ENCODE data around the gene RAB37. TPM values are rescaled to one million over a fixed set of nuclear protein-coding genes. Genes with fewer than 3 reads are reported as not detected.

The RAB37 gene
- total RNA-seq, 1 experiment from 2014 or later: 1.5 TPM

DNA sequence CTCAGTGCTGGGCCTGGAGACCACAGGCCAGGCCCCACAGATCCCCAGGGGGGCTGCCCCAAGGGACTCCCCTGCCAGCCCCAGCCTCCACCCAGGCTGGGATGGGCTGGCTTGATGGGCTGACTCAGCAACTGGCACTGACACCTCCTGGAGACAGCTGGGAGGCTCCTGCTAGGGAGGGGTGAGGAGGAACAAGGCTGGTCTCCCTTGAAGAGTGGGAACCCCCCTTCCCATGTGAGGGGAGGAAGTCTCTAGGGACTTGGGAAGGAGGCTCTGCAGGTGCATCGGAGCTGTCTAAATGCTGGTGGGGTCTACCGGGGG is 21.8 kb downstream of the RAB37 start:
- Histone ChIP-seq H3K4me3 (ENCODE audit: low read depth in 2 of 2, low read length in 2 of 2) (no peak overlapping the region), H3K9me3 (ENCODE audit: control insufficient read depth, insufficient read depth, low read depth, low read length) (no peaks in the 10 kb centered on the region), H3K36me3 (ENCODE audit: control insufficient read depth, insufficient read depth, low read length) (no peaks in the 10 kb centered on the region), H3K4me1 (ENCODE audit: control insufficient read depth, insufficient read depth, low read length) (peaks cover 42% of the 10 kb centered on the region), H3K27ac (ENCODE audit: low read length) (no peak overlapping the region), H3K27me3 (ENCODE audit: control insufficient read depth, insufficient read depth, low read length) (no peaks in the 10 kb centered on the region)
- DNase-seq (ENCODE audit: low read depth, low spot score): no peak
- CTCF ChIA-PET: interaction anchor here (0.6 to 1.2 kb wide), 2 partner anchors 9 to 12 kb away, joined by 3 to 5 read pairs; no protein-coding TSS in a partner anchor
- POLR2A ChIA-PET: no interaction called here
- no TSS peak for BruUV-seq (replicated peaks)
- ATAC-seq: peak; percentile 46; the same call in 1 of the 2 replicates
- in situ Hi-C loops (cut with HindIII; ENCODE audit: low pct_unique_long_range_greater_than_20kb, low sequenced_read_pairs) (no loop called here), intact Hi-C loops (cut with micrococcal nuclease; ENCODE audit: unreplicated experiment) (no loop called here)
- TF ChIP-seq POLR2AphosphoS5 (IDR thresholded peaks at IDR 0.05; ENCODE audit: low read depth, low read length) (no peak), SIN3A (IDR thresholded peaks at IDR 0.05; ENCODE audit: borderline replicate concordance, insufficient read depth, low read depth, low read length) (no peak), TCF7L2 (IDR thresholded peaks at IDR 0.05; ENCODE audit: low read depth, low read length) (no peak)
- TF ChIP-seq, protein P1, sequence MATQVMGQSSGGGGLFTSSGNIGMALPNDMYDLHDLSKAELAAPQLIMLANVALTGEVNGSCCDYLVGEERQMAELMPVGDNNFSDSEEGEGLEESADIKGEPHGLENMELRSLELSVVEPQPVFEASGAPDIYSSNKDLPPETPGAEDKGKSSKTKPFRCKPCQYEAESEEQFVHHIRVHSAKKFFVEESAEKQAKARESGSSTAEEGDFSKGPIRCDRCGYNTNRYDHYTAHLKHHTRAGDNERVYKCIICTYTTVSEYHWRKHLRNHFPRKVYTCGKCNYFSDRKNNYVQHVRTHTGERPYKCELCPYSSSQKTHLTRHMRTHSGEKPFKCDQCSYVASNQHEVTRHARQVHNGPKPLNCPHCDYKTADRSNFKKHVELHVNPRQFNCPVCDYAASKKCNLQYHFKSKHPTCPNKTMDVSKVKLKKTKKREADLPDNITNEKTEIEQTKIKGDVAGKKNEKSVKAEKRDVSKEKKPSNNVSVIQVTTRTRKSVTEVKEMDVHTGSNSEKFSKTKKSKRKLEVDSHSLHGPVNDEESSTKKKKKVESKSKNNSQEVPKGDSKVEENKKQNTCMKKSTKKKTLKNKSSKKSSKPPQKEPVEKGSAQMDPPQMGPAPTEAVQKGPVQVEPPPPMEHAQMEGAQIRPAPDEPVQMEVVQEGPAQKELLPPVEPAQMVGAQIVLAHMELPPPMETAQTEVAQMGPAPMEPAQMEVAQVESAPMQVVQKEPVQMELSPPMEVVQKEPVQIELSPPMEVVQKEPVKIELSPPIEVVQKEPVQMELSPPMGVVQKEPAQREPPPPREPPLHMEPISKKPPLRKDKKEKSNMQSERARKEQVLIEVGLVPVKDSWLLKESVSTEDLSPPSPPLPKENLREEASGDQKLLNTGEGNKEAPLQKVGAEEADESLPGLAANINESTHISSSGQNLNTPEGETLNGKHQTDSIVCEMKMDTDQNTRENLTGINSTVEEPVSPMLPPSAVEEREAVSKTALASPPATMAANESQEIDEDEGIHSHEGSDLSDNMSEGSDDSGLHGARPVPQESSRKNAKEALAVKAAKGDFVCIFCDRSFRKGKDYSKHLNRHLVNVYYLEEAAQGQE (IDR thresholded peaks at IDR 0.05; ENCODE audit: insufficient read depth in 1 of 2, low read depth in 2 of 2, low read length in 1 of 2): no peak
- TF ChIP-seq, protein P2, sequence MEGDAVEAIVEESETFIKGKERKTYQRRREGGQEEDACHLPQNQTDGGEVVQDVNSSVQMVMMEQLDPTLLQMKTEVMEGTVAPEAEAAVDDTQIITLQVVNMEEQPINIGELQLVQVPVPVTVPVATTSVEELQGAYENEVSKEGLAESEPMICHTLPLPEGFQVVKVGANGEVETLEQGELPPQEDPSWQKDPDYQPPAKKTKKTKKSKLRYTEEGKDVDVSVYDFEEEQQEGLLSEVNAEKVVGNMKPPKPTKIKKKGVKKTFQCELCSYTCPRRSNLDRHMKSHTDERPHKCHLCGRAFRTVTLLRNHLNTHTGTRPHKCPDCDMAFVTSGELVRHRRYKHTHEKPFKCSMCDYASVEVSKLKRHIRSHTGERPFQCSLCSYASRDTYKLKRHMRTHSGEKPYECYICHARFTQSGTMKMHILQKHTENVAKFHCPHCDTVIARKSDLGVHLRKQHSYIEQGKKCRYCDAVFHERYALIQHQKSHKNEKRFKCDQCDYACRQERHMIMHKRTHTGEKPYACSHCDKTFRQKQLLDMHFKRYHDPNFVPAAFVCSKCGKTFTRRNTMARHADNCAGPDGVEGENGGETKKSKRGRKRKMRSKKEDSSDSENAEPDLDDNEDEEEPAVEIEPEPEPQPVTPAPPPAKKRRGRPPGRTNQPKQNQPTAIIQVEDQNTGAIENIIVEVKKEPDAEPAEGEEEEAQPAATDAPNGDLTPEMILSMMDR (IDR thresholded peaks at IDR 0.05): no peak

DNA sequence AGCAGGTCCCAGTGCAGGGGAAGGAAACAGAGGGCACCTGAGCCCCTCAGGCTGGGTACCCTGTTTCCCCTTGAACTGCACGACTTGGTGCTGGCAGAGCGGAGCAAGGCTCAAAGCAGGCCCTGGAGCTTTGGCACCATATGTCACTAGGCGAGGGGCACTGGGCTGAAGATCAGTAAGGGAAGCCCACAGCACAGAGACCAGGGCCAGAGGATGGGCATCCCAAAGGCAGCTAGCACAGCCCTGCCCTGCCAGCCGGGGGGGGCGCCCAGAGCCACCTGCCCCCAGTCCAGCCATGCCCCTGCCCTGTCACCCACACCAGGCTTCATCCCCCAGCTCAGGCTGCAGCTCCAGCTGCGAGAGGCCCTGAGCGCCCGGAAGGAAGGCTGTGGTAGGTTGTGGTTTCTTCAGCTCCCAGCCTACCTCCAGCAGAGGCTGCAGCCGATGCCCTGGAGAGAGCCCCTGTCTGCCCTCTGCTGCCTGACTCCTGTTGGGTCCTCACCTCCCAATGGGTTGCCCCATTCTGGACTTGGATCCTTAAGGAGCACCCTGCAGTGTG is 22.3 kb downstream of the RAB37 start:
- H3K4me3 ChIP-seq (ENCODE audit: low read depth in 2 of 2, low read length in 2 of 2): no peak overlapping the region
- H3K27me3 ChIP-seq (ENCODE audit: control insufficient read depth, insufficient read depth, low read length): no peaks in the 10 kb centered on the region
- in situ Hi-C loops (cut with HindIII; ENCODE audit: low pct_unique_long_range_greater_than_20kb, low sequenced_read_pairs) (no loop called here), intact Hi-C loops (cut with micrococcal nuclease; ENCODE audit: unreplicated experiment) (no loop called here)
- H3K27ac ChIP-seq (ENCODE audit: low read length): no peak overlapping the region
- ChIA-PET POLR2A (no interaction called here), CTCF (interaction anchor here (0.6 kb wide), 1 partner anchor 13 kb away, joined by 3 read pairs; no protein-coding TSS in a partner anchor)
- no peak for DNase-seq (ENCODE audit: low read depth, low spot score)
- peak; percentile 54 for ATAC-seq
- TF ChIP-seq SIN3A (IDR thresholded peaks at IDR 0.05; ENCODE audit: borderline replicate concordance, insufficient read depth, low read depth, low read length) (no peak), POLR2AphosphoS5 (IDR thresholded peaks at IDR 0.05; ENCODE audit: low read depth, low read length) (no peak), TCF7L2 (IDR thresholded peaks at IDR 0.05; ENCODE audit: low read depth, low read length) (no peak)
- TF ChIP-seq, protein P1 (IDR thresholded peaks at IDR 0.05; ENCODE audit: insufficient read depth in 1 of 2, low read depth in 2 of 2, low read length in 1 of 2): no peak
- TF ChIP-seq, protein P2 (IDR thresholded peaks at IDR 0.05): no peak
- no peaks in the 10 kb centered on the region for H3K36me3 ChIP-seq (ENCODE audit: control insufficient read depth, insufficient read depth, low read length)
- H3K4me1 ChIP-seq (ENCODE audit: control insufficient read depth, insufficient read depth, low read length): peaks cover 46% of the 10 kb centered on the region
- no peaks in the 10 kb centered on the region for H3K9me3 ChIP-seq (ENCODE audit: control insufficient read depth, insufficient read depth, low read depth, low read length)
- BruUV-seq (replicated peaks): no TSS peak
